Measurements from ENCODE around the gene HUS1. TPM values are rescaled to one million over a fixed set of nuclear protein-coding genes. Genes with fewer than 3 reads are reported as not detected.
"Not testable (repeated sequence)": the region's sequence is repeated elsewhere in the genome, so short reads cannot be mapped to it uniquely, and the experiment has no call there.

HUS1 gene
- total and polyA plus RNA-seq, 5 donors from 2014 or later: 30.2 to 68.1 (median 34.3) TPM

DNA sequence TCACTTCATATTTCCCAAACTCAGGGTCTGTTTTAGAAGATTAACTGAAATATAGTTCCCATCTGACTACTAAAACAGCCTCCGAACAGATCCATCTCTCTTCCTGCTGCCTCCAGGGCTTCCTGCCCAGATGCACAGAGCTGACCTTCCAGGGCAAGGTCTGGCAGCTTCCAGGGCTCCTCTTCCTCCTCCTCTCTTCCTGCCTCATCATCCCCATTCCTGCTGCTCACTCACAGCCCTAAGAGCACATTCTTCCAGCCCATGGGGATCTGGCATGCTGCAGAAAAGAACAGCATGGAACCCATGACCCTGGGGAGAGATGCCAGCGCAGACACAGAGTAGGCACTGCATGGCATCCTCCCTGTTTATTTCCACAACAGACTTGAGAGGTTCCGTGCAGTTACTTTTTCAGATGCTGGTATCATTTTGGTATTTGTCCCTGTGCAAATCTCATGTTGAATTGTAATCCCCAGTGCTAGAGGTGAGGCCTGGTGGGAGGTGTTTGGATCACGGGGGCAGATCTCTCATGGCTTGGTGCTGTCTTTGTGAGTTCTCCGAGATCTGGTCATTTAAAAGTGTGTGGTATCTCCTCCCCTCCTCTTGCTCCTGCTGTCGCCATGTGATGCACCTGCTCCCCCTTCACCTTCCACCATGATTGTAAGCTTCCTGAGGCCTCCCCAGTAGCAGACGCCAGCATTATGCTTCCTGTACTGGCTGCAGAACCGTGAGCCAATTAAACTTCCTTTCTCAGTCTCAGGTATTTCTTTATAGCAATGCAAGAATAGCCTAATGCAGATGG is 35.5 kb downstream of the HUS1 start:
- peak overlapping the region in 1 of 3 donors; percentile 45 for H3K27ac Mint-ChIP-seq
- no peak overlapping the region for H3K4me3 ChIP-seq (ENCODE audit: low read depth, low read length)
- H3K36me3 Mint-ChIP-seq: no peaks in the 10 kb centered on the region
- no peaks in the 10 kb centered on the region for H3K4me1 Mint-ChIP-seq
- no peak overlapping the region for H3K27ac ChIP-seq (ENCODE audit: insufficient read depth, low read length, poor library complexity, severe bottlenecking)
- no peaks in the 10 kb centered on the region for H3K9me3 Mint-ChIP-seq
- no peaks in the 10 kb centered on the region for H3K36me3 ChIP-seq (ENCODE audit: control insufficient read depth, insufficient read depth, low read length)
- H3K9me3 ChIP-seq (ENCODE audit: control insufficient read depth in 2 of 2, low read length in 2 of 2): no peaks in the 10 kb centered on the region
- DNase-seq (no peak), ATAC-seq (ENCODE audit: low read depth in 2 of 2) (no peak)
- H3K27me3 ChIP-seq (ENCODE audit: control insufficient read depth, insufficient read depth, low read length): no peaks in the 10 kb centered on the region
- peaks cover 6% of the 10 kb centered on the region for H3K27me3 Mint-ChIP-seq
- no peaks in the 10 kb centered on the region for H3K4me1 ChIP-seq (ENCODE audit: control insufficient read depth, insufficient read depth, low read length, poor library complexity, severe bottlenecking)
- H3K4me3 Mint-ChIP-seq: no peak overlapping the region

DNA sequence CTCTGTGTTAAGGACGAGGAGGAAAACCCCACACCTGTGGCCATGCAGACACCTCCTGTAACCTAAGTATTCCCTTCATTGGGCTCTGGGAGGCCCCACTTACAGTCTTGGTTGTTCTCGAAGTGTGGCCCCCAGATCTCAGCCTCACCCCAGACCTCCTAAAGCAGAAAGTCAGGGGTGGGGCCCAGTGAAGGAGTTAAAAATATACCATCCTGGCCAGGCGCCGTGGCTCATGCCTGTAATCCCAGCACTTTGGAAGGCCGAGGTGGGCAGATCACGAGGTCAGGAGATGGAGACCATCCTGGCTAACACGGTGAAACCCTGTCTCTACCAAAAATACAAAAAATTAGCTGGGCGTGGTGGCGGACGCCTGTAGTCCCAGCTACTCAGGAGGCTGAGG is 36.8 kb downstream of the HUS1 start:
- H3K9me3 Mint-ChIP-seq; H3K4me1 Mint-ChIP-seq; H3K27me3 Mint-ChIP-seq; H3K36me3 Mint-ChIP-seq; H3K4me3 Mint-ChIP-seq; H3K27me3 ChIP-seq (ENCODE audit: control insufficient read depth, insufficient read depth, low read length); H3K9me3 ChIP-seq (ENCODE audit: control insufficient read depth in 2 of 2, low read length in 2 of 2); H3K4me1 ChIP-seq (ENCODE audit: control insufficient read depth, insufficient read depth, low read length, poor library complexity, severe bottlenecking); ATAC-seq (ENCODE audit: low read depth in 2 of 2); H3K27ac Mint-ChIP-seq; H3K36me3 ChIP-seq (ENCODE audit: control insufficient read depth, insufficient read depth, low read length); H3K27ac ChIP-seq (ENCODE audit: insufficient read depth, low read length, poor library complexity, severe bottlenecking); DNase-seq; H3K4me3 ChIP-seq (ENCODE audit: low read depth, low read length): not testable (repeated sequence)

DNA sequence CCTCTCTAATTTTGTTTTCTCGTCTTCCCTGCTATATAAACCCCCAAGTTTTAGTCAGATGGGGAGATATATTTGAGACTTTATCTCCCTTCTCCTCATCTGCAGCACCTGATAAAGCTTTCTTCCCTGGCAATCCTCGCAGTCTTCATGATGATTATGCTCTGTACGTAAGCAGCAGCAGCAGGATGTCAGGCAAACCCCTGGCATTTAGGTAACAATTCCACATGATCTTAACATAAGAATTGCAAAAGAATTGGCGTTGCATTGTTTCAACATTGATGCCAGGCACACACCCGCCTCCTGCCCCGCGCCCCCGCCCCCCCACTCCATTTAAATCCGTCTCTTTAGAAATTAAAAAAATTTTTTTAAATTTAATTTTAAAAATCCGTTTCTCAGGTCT is 37.3 kb downstream of the HUS1 start:
- Histone ChIP-seq H3K9me3 (ENCODE audit: control insufficient read depth in 2 of 2, low read length in 2 of 2) (no peaks in the 10 kb centered on the region), H3K27ac (ENCODE audit: insufficient read depth, low read length, poor library complexity, severe bottlenecking) (no peak overlapping the region), H3K27me3 (ENCODE audit: control insufficient read depth, insufficient read depth, low read length) (no peaks in the 10 kb centered on the region), H3K4me3 (ENCODE audit: low read depth, low read length) (no peak overlapping the region), H3K36me3 (ENCODE audit: control insufficient read depth, insufficient read depth, low read length) (no peaks in the 10 kb centered on the region), H3K4me1 (ENCODE audit: control insufficient read depth, insufficient read depth, low read length, poor library complexity, severe bottlenecking) (no peaks in the 10 kb centered on the region)
- Mint-ChIP-seq H3K27me3 (peaks cover 6% of the 10 kb centered on the region), H3K36me3 (no peaks in the 10 kb centered on the region), H3K4me3 (no peak overlapping the region), H3K27ac (peak overlapping the region in 1 of 3 donors; percentile 47), H3K9me3 (no peaks in the 10 kb centered on the region), H3K4me1 (peaks cover 0 to 2% (median under 1%) of the 10 kb centered on the region in 4 donors)
- DNase-seq (no peak), ATAC-seq (ENCODE audit: low read depth in 2 of 2) (no peak)

DNA sequence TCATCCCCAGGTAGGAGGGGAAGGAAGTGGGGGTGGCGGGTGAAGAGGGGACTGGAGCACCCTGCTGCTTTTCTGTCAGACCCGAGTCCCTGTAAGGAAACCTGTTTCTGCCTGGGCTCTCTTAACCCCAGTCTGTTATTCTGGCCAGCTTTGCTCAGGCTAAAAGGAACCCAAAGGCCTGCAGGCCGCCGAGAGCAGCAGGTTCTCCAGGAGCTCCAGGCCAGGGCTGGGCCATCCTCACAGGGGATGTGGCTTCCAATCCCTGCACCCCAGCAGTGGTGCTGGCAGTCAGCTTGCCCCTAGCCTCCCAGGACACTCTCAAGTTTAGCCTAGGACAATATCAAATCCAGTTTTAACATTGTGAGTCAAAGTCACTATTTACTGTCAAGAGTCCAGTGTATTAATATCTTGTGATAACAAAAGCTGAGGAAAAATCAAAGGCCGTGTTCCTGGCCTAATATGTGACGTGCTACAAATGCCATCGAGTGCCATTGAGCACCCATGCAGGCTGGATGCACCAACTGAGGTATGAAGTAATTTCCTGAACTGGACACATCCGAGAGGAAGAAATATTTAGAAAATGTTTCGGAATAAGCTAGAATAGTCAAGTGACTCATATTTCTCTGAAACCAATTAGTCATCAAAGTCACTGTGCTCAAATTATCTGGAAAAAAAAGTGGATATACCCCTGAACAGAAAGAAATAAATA is 38.1 kb downstream of the HUS1 start:
- DNase-seq (no peak), ATAC-seq (ENCODE audit: low read depth in 2 of 2) (no peak)
- H3K9me3 ChIP-seq (ENCODE audit: control insufficient read depth in 2 of 2, low read length in 2 of 2): no peaks in the 10 kb centered on the region
- no peak overlapping the region for H3K4me3 ChIP-seq (ENCODE audit: low read depth, low read length)
- no peaks in the 10 kb centered on the region for H3K27me3 ChIP-seq (ENCODE audit: control insufficient read depth, insufficient read depth, low read length)
- no peaks in the 10 kb centered on the region for H3K36me3 Mint-ChIP-seq
- H3K27me3 Mint-ChIP-seq: peaks cover 6% of the 10 kb centered on the region
- no peak overlapping the region for H3K4me3 Mint-ChIP-seq
- H3K27ac ChIP-seq (ENCODE audit: insufficient read depth, low read length, poor library complexity, severe bottlenecking): no peak overlapping the region
- peaks cover 0 to 7% (median under 1%) of the 10 kb centered on the region in 4 donors for H3K4me1 Mint-ChIP-seq
- H3K9me3 Mint-ChIP-seq: no peaks in the 10 kb centered on the region
- peak overlapping the region in 1 of 3 donors; percentile 47 for H3K27ac Mint-ChIP-seq
- H3K4me1 ChIP-seq (ENCODE audit: control insufficient read depth, insufficient read depth, low read length, poor library complexity, severe bottlenecking): no peaks in the 10 kb centered on the region
- H3K36me3 ChIP-seq (ENCODE audit: control insufficient read depth, insufficient read depth, low read length): no peaks in the 10 kb centered on the region

DNA sequence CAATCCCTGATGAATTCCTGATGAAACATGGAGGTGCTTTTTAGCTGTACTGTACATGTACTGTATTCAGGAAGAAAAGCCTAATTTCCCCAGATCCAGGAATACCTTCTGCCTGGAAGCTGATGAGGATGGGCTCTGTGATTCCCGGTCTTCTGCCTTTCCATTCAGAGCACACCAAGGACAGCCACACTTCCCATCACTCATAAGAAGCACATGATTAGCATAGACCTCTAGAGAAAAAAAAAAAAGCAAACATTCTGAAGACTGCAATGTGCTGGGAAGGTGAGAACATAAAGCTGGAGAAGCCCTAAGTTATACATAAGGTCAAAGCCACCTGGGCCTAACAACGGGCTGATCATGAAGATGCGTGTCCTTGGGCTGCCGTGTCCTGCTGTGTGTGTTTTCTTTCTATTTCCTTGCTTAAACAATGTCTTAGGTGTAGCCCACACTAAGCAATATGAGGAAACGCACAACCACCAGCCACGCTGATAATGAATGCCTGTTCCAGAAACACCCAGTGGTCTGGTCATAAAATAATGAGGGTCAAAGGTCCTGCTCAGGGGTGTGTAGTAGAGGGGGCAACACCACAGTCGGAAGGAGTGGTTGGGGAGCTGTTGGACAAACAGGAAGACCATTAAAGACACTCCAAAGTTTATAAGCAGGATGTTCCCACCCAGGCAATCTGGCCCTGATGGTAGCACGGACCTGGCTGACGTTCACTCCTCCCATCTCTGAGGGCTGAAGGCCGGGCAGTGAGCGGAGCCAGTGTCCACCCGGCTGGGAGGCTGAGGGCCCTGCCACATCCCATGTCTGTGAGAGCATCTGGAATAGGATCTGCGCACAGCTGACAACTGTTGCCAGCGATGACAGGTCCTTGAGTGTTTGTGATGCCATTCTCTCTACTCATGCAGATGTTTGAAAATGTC is 39.1 kb downstream of the HUS1 start:
- Mint-ChIP-seq H3K9me3 (no peaks in the 10 kb centered on the region), H3K4me1 (peaks cover 0 to 7% (median under 1%) of the 10 kb centered on the region in 4 donors), H3K4me3 (no peak overlapping the region), H3K36me3 (no peaks in the 10 kb centered on the region), H3K27me3 (peaks cover 6% of the 10 kb centered on the region), H3K27ac (peak overlapping the region in 1 of 3 donors; percentile 17)
- Histone ChIP-seq H3K9me3 (ENCODE audit: control insufficient read depth in 2 of 2, low read length in 2 of 2) (no peaks in the 10 kb centered on the region), H3K4me3 (ENCODE audit: low read depth, low read length) (no peak overlapping the region), H3K36me3 (ENCODE audit: control insufficient read depth, insufficient read depth, low read length) (no peaks in the 10 kb centered on the region), H3K27me3 (ENCODE audit: control insufficient read depth, insufficient read depth, low read length) (no peaks in the 10 kb centered on the region), H3K27ac (ENCODE audit: insufficient read depth, low read length, poor library complexity, severe bottlenecking) (no peak overlapping the region), H3K4me1 (ENCODE audit: control insufficient read depth, insufficient read depth, low read length, poor library complexity, severe bottlenecking) (no peaks in the 10 kb centered on the region)
- ATAC-seq (ENCODE audit: low read depth in 2 of 2) (no peak), DNase-seq (no peak)

DNA sequence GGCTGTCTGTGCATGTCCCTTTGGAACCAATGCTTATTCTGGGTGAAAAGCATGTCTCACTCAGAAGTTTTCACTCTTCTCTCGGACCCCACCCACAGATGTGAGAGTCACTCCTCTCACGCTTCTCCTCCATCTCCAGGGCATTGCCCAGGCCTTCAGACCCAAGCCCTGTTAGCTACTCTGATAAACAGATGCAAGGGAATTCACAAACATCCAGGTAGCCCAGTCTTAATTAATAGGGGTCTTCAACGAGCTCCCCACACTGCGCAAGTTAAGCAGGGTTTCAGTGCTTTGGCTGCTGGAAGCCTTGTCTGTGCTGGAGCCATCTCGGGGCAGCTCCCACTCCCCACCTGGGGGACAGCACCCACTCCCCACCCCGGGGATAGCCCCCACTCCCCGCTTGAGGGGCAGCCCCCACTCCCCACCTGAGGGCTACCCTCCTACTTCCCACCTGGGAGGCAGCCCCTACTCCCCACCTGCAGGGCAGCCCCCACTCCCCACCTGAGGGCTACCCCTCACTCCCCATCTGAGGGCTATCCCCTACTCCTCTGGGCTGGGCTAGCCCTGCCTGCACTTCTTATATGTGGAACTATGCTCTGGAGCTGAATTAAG is 39.9 kb downstream of the HUS1 start:
- DNase-seq: no peak
- H3K27ac Mint-ChIP-seq: no peak overlapping the region

DNA sequence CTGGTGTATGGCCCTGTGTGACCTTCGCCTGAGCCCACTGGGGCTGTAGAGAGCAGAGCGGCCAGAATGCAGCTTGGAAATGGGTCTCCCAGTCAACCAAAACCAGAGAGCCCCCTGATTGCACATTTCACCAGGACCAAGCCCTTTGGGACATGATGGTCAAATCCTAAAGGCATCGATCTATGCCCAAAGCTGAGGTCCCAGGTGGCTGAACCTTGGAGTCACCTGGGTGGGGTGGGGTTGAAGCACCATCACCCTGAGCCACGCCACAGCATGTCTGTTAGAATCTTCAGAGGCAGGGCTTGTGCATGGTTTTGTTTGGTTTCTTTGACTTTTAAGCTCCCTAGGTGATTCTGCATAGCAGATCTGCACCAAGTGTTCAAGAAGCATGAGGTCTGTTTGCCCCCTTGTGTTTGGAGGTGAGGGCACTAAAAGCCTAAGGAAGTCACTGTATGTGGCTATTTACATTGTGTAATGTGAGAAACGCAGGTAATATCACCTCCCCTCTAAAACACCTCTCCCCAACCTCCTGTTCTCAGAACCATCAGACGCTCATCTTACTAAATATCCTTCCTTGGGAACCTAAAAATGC is 40.7 kb downstream of the HUS1 start:
- no peak overlapping the region for H3K4me3 Mint-ChIP-seq
- H3K27ac Mint-ChIP-seq: no peak overlapping the region
- DNase-seq: no peak
- no peaks in the 10 kb centered on the region for H3K9me3 ChIP-seq (ENCODE audit: control insufficient read depth in 2 of 2, low read length in 2 of 2)
- peaks cover 5% of the 10 kb centered on the region for H3K27me3 Mint-ChIP-seq
- H3K27ac ChIP-seq (ENCODE audit: insufficient read depth, low read length, poor library complexity, severe bottlenecking): no peak overlapping the region
- no peak overlapping the region for H3K4me3 ChIP-seq (ENCODE audit: low read depth, low read length)
- H3K27me3 ChIP-seq (ENCODE audit: control insufficient read depth, insufficient read depth, low read length): no peaks in the 10 kb centered on the region
- ATAC-seq (ENCODE audit: low read depth in 2 of 2): no peak
- peaks cover 0 to 7% (median under 1%) of the 10 kb centered on the region in 4 donors for H3K4me1 Mint-ChIP-seq
- H3K36me3 Mint-ChIP-seq: no peaks in the 10 kb centered on the region
- H3K36me3 ChIP-seq (ENCODE audit: control insufficient read depth, insufficient read depth, low read length): no peaks in the 10 kb centered on the region
- no peaks in the 10 kb centered on the region for H3K9me3 Mint-ChIP-seq
- H3K4me1 ChIP-seq (ENCODE audit: control insufficient read depth, insufficient read depth, low read length, poor library complexity, severe bottlenecking): no peaks in the 10 kb centered on the region

More for the DNA sequence above, 39.9 kb downstream of the HUS1 start:
- H3K4me1 Mint-ChIP-seq: peaks cover 0 to 7% (median under 1%) of the 10 kb centered on the region in 4 donors
- Histone ChIP-seq H3K9me3 (ENCODE audit: control insufficient read depth in 2 of 2, low read length in 2 of 2) (no peaks in the 10 kb centered on the region), H3K36me3 (ENCODE audit: control insufficient read depth, insufficient read depth, low read length) (no peaks in the 10 kb centered on the region), H3K4me1 (ENCODE audit: control insufficient read depth, insufficient read depth, low read length, poor library complexity, severe bottlenecking) (no peaks in the 10 kb centered on the region), H3K27ac (ENCODE audit: insufficient read depth, low read length, poor library complexity, severe bottlenecking) (no peak overlapping the region), H3K27me3 (ENCODE audit: control insufficient read depth, insufficient read depth, low read length) (no peaks in the 10 kb centered on the region), H3K4me3 (ENCODE audit: low read depth, low read length) (no peak overlapping the region)
- no peak for ATAC-seq (ENCODE audit: low read depth in 2 of 2)
- no peaks in the 10 kb centered on the region for H3K36me3 Mint-ChIP-seq
- H3K9me3 Mint-ChIP-seq: no peaks in the 10 kb centered on the region
- peaks cover 6% of the 10 kb centered on the region for H3K27me3 Mint-ChIP-seq
- H3K4me3 Mint-ChIP-seq: no peak overlapping the region
